GM23338 (cell line): ENCODE results near the gene ASPG. TPM values are rescaled to one million over a fixed set of nuclear protein-coding genes. Genes with fewer than 3 reads are reported as not detected.

Source experiments
- ATAC-seq: fragments of 200-7000 bp; cut with Tn5 transposase; 3 replicates; pipeline ENCODE4 v1.9.1; 2020
- DNase-seq: peaks from one replicate; pipeline ENCODE4 v3.0.0-alpha.2; 2015; ENCODE audit warnings: low spot score
- H2AFZ ChIP-seq: fragments of 200-600 bp; sonication (generic); 2 replicates; pipeline ENCODE4 v1.8.0; 2016; ENCODE audit warnings: antibody characterized with exemption, mild to moderate bottlenecking, moderate library complexity
- H3F3A ChIP-seq: fragments of 200-600 bp; sonication (generic); replicated peaks from 2 replicates; pipeline ENCODE4 v1.8.0; 2017; ENCODE audit warnings: antibody characterized with exemption, mixed run types, low read depth
- H3K27ac ChIP-seq: fragments of 200-600 bp; sonication (generic); 2 replicates; pipeline ENCODE4 v1.6.1; 2016; ENCODE audit warnings: low read depth
- H3K27me3 ChIP-seq: fragments of 200-600 bp; sonication (generic); 2 replicates; pipeline ENCODE4 v1.8.0; 2016; ENCODE audit warnings: mild to moderate bottlenecking, mixed run types, moderate library complexity; ENCODE audit not compliant: insufficient read depth
- H3K36me3 ChIP-seq: fragments of 200-600 bp; sonication (generic); 2 replicates; pipeline ENCODE4 v1.8.0; 2016; ENCODE audit warnings: mild to moderate bottlenecking; ENCODE audit not compliant: insufficient read depth
- H3K4me1 ChIP-seq: fragments of 200-600 bp; sonication (generic); 2 replicates; pipeline ENCODE4 v1.8.0; 2016; ENCODE audit warnings: mild to moderate bottlenecking, moderate library complexity; ENCODE audit not compliant: insufficient read depth
- H3K4me2 ChIP-seq: fragments of 200-600 bp; sonication (generic); 2 replicates; pipeline ENCODE4 v1.7.1; 2017; ENCODE audit warnings: mixed run types
- H3K4me3 ChIP-seq: fragments of 200-600 bp; sonication (generic); 2 replicates; pipeline ENCODE4 v1.6.1; 2016; ENCODE audit warnings: mixed run types
- H3K79me2 ChIP-seq: fragments of 200-600 bp; sonication (generic); replicated peaks from 2 replicates; pipeline ENCODE4 v1.8.0; 2017; ENCODE audit warnings: mild to moderate bottlenecking; ENCODE audit not compliant: insufficient read depth
- H3K9me2 ChIP-seq: fragments of 200-600 bp; sonication (generic); 2 replicates; pipeline ENCODE4 v1.8.0; 2017; ENCODE audit not compliant: insufficient read depth
- H4K20me1 ChIP-seq: fragments of 200-600 bp; sonication (generic); replicated peaks from 2 replicates; pipeline ENCODE4 v1.8.0; 2017; ENCODE audit warnings: mild to moderate bottlenecking; ENCODE audit not compliant: insufficient read depth
- H3K27ac Mint-ChIP-seq: 2 replicates; pipeline ENCODE4 v1.8.0; 2020; ENCODE audit warnings: inconsistent platforms, mild to moderate bottlenecking, moderate library complexity, mixed read lengths
- H3K27me3 Mint-ChIP-seq: 3 replicates; pipeline ENCODE4 v1.8.0; 2022; ENCODE audit warnings: low read depth, mild to moderate bottlenecking, moderate library complexity, mixed read lengths, inconsistent platforms; ENCODE audit not compliant: insufficient read depth, poor library complexity
- H3K36me3 Mint-ChIP-seq: 3 replicates; pipeline ENCODE4 v1.8.0; 2021; ENCODE audit warnings: low read depth, mild to moderate bottlenecking, inconsistent platforms, moderate library complexity, mixed read lengths
- H3K4me1 Mint-ChIP-seq: 3 replicates; pipeline ENCODE4 v1.8.0; 2020; ENCODE audit warnings: mild to moderate bottlenecking, inconsistent platforms, mixed read lengths
- H3K4me3 Mint-ChIP-seq: 3 replicates; pipeline ENCODE4 v1.8.0; 2021; ENCODE audit warnings: moderate library complexity, mild to moderate bottlenecking, inconsistent platforms, mixed read lengths
- H3K9me3 Mint-ChIP-seq: 3 replicates; pipeline ENCODE4 v1.8.0; 2020; ENCODE audit warnings: moderate library complexity, mild to moderate bottlenecking, inconsistent platforms, mixed read lengths
- CREB1 ChIP-seq: fragments of 250-450 bp; sonication (Bioruptor Pico); IDR thresholded peaks from 2 replicates; pipeline ENCODE4 v1.5.0; 2020; ENCODE audit warnings: low read depth, mild to moderate bottlenecking, moderate library complexity
- CTCF ChIP-seq, 2 experiments: fragments of 200-600 bp in 1 of 2; sonication (generic) in 1 of 2; conservative IDR thresholded peaks; 2 replicates each; pipeline versions ENCODE4 v1.5.1 to v1.6.1; 2016 to 2017; ENCODE audit warnings: antibody characterized with exemption in 2 of 2, low read depth in 2 of 2, mild to moderate bottlenecking in 2 of 2, moderate library complexity in 1 of 2
- EZH2 ChIP-seq: fragments of 200-600 bp; sonication (generic); IDR thresholded peaks from one replicate; pipeline ENCODE4 v1.8.0; 2017; ENCODE audit warnings: antibody characterized with exemption, mild to moderate bottlenecking, low read depth; ENCODE audit not compliant: unreplicated experiment
- JUNB ChIP-seq: IDR thresholded peaks from one replicate; pipeline ENCODE4 v1.6.1; 2016; ENCODE audit warnings: antibody characterized with exemption; ENCODE audit not compliant: unreplicated experiment
- NANOG ChIP-seq: IDR thresholded peaks from 2 replicates; pipeline ENCODE4 v1.6.1; 2016; ENCODE audit warnings: antibody characterized with exemption, borderline replicate concordance
- POLR2AphosphoS5 ChIP-seq: IDR thresholded peaks from 2 replicates; pipeline ENCODE4 v1.6.1; 2016; ENCODE audit warnings: antibody characterized with exemption, low read depth
- STAT1 ChIP-seq: IDR thresholded peaks from one replicate; pipeline ENCODE4 v1.6.1; 2016; ENCODE audit warnings: antibody characterized with exemption; ENCODE audit not compliant: unreplicated experiment
- ZNF114 ChIP-seq: fragments of 250-450 bp; sonication (Bioruptor Pico); IDR thresholded peaks from 2 replicates; pipeline ENCODE4 v1.5.0; 2020; ENCODE audit warnings: mild to moderate bottlenecking, moderate library complexity
- ZNF331 ChIP-seq: fragments of 250-450 bp; sonication (Bioruptor Pico); IDR thresholded peaks from 2 replicates; pipeline ENCODE4 v1.5.0; 2020; ENCODE audit warnings: low read depth, mild to moderate bottlenecking, moderate library complexity
- polyA plus RNA-seq: library from polyadenylated mRNA; unstranded; fragments of >200 nt; fragmentation: Nextera tagmentation; extraction: Ambion mirVana; gene quantifications from 2 replicates; pipeline ENCODE4 v1.2.1, GENCODE V29; 2016
- total RNA-seq: library from RNA; depleted of rRNA; stranded (reverse); fragments of >200 nt; shearing (Covaris generic); gene quantifications from 2 replicates; pipeline ENCODE4 v1.2.3, GENCODE V29; 2014
- TF ChIP-seq, protein P1 (sequence below): fragments of 250-450 bp; sonication (Bioruptor Pico); IDR thresholded peaks from 2 replicates; pipeline ENCODE4 v1.5.0; 2020; ENCODE audit warnings: mild to moderate bottlenecking, moderate library complexity
- TF ChIP-seq, protein P2 (sequence below): IDR thresholded peaks from one replicate; pipeline ENCODE4 v1.6.1; 2018; ENCODE audit warnings: antibody characterized with exemption; ENCODE audit not compliant: unreplicated experiment

Gene ASPG
- total and polyA plus RNA-seq, 2 experiments from 2014 or later = 0.61 to 6.2 TPM

- TF ChIP-seq, protein P1, sequence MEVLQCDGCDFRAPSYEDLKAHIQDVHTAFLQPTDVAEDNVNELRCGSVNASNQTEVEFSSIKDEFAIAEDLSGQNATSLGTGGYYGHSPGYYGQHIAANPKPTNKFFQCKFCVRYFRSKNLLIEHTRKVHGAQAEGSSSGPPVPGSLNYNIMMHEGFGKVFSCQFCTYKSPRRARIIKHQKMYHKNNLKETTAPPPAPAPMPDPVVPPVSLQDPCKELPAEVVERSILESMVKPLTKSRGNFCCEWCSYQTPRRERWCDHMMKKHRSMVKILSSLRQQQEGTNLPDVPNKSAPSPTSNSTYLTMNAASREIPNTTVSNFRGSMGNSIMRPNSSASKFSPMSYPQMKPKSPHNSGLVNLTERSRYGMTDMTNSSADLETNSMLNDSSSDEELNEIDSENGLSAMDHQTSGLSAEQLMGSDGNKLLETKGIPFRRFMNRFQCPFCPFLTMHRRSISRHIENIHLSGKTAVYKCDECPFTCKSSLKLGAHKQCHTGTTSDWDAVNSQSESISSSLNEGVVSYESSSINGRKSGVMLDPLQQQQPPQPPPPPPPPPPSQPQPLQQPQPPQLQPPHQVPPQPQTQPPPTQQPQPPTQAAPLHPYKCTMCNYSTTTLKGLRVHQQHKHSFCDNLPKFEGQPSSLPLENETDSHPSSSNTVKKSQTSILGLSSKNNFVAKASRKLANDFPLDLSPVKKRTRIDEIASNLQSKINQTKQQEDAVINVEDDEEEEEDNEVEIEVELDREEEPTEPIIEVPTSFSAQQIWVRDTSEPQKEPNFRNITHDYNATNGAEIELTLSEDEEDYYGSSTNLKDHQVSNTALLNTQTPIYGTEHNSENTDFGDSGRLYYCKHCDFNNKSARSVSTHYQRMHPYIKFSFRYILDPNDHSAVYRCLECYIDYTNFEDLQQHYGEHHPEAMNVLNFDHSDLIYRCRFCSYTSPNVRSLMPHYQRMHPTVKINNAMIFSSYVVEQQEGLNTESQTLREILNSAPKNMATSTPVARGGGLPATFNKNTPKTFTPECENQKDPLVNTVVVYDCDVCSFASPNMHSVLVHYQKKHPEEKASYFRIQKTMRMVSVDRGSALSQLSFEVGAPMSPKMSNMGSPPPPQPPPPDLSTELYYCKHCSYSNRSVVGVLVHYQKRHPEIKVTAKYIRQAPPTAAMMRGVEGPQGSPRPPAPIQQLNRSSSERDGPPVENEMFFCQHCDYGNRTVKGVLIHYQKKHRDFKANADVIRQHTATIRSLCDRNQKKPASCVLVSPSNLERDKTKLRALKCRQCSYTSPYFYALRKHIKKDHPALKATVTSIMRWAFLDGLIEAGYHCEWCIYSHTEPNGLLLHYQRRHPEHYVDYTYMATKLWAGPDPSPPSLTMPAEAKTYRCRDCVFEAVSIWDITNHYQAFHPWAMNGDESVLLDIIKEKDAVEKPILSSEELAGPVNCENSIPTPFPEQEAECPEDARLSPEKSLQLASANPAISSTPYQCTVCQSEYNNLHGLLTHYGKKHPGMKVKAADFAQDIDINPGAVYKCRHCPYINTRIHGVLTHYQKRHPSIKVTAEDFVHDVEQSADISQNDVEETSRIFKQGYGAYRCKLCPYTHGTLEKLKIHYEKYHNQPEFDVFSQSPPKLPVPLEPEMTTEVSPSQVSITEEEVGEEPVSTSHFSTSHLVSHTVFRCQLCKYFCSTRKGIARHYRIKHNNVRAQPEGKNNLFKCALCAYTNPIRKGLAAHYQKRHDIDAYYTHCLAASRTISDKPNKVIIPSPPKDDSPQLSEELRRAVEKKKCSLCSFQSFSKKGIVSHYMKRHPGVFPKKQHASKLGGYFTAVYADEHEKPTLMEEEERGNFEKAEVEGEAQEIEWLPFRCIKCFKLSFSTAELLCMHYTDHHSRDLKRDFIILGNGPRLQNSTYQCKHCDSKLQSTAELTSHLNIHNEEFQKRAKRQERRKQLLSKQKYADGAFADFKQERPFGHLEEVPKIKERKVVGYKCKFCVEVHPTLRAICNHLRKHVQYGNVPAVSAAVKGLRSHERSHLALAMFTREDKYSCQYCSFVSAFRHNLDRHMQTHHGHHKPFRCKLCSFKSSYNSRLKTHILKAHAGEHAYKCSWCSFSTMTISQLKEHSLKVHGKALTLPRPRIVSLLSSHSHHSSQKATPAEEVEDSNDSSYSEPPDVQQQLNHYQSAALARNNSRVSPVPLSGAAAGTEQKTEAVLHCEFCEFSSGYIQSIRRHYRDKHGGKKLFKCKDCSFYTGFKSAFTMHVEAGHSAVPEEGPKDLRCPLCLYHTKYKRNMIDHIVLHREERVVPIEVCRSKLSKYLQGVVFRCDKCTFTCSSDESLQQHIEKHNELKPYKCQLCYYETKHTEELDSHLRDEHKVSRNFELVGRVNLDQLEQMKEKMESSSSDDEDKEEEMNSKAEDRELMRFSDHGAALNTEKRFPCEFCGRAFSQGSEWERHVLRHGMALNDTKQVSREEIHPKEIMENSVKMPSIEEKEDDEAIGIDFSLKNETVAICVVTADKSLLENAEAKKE (CRISPR knock-in tag) = no peak
- TF ChIP-seq POLR2AphosphoS5 (no peak), NANOG (no peak), JUNB (no peak)
These were observed 63.7 kb downstream of the ASPG start (continued) for GRCh38 chr14:104149278-104149595.

DNA sequence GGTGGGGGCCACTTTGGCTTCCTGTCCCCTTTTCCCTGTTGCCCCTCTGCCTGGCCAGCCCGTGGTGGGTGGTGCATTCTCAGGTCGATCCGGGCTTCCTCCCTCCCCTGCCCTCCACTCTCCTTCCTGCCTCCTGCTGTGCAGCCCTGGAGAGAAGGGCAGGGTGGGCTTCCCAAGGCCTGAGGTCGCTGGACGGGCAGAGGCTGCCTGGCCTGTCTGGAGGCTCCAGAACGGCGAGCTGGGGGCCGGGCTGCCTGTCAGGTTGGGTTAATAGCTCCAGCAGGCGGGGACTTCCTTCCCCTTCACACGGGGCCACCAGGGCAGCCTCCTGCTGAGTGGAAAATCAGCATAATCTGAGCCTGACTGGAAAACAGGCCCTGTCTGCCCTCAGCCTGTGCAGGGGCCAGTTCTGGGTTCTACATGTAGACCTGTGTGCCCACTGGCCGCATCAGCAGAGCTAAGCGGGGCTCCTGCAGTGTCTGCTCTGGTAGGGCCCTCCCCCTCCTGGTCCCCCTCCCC is 64.2 kb downstream of the ASPG start:
- no peaks in the 10 kb centered on the region for H3K27me3 ChIP-seq
- peak overlapping the region; percentile 79 for H3K27ac ChIP-seq
- no peaks in the 10 kb centered on the region for H4K20me1 ChIP-seq
- Mint-ChIP-seq H3K4me3 (no peak overlapping the region), H3K27me3 (peaks cover 12% of the 10 kb centered on the region), H3K36me3 (no peaks in the 10 kb centered on the region; the same call in 2 of the 3 replicates), H3K27ac (no peak overlapping the region), H3K9me3 (no peaks in the 10 kb centered on the region), H3K4me1 (peaks cover 28% of the 10 kb centered on the region)
- H3F3A ChIP-seq = 0 out of 2 replicates have a peak, but pooled peaks cover 5% of the 10 kb centered on the region
- H3K79me2 ChIP-seq = peaks cover 78% of the 10 kb centered on the region
- H3K4me3 ChIP-seq = peak overlapping the region; percentile 42; the same call in 1 of the 2 replicates
- peak overlapping the region; percentile 72 for H3K4me2 ChIP-seq
- peaks cover 21% of the 10 kb centered on the region for H3K4me1 ChIP-seq
- H2AFZ ChIP-seq = no peak overlapping the region
- no peaks in the 10 kb centered on the region for H3K9me2 ChIP-seq
- DNase-seq (peak; percentile 75), ATAC-seq (peak; percentile 61)
- no peaks in the 10 kb centered on the region for H3K36me3 ChIP-seq
- TF ChIP-seq, protein P2, sequence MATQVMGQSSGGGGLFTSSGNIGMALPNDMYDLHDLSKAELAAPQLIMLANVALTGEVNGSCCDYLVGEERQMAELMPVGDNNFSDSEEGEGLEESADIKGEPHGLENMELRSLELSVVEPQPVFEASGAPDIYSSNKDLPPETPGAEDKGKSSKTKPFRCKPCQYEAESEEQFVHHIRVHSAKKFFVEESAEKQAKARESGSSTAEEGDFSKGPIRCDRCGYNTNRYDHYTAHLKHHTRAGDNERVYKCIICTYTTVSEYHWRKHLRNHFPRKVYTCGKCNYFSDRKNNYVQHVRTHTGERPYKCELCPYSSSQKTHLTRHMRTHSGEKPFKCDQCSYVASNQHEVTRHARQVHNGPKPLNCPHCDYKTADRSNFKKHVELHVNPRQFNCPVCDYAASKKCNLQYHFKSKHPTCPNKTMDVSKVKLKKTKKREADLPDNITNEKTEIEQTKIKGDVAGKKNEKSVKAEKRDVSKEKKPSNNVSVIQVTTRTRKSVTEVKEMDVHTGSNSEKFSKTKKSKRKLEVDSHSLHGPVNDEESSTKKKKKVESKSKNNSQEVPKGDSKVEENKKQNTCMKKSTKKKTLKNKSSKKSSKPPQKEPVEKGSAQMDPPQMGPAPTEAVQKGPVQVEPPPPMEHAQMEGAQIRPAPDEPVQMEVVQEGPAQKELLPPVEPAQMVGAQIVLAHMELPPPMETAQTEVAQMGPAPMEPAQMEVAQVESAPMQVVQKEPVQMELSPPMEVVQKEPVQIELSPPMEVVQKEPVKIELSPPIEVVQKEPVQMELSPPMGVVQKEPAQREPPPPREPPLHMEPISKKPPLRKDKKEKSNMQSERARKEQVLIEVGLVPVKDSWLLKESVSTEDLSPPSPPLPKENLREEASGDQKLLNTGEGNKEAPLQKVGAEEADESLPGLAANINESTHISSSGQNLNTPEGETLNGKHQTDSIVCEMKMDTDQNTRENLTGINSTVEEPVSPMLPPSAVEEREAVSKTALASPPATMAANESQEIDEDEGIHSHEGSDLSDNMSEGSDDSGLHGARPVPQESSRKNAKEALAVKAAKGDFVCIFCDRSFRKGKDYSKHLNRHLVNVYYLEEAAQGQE = no peak
- TF ChIP-seq STAT1 = no peak
- TF ChIP-seq EZH2 = no peak
- no peak for TF ChIP-seq CREB1
- no peak for TF ChIP-seq POLR2AphosphoS5
- no peak for TF ChIP-seq ZNF331
- TF ChIP-seq ZNF114 (CRISPR knock-in tag) = no peak
- TF ChIP-seq CTCF (conservative IDR thresholded peaks at IDR 0.05; ENCODE audit: low read depth in 2 of 2) = no peak
